Liver (tissue), 9 donors: ENCODE data around the gene STXBP6. TPM values are rescaled to one million over a fixed set of nuclear protein-coding genes. Genes with fewer than 3 reads are reported as not detected.

Experiments used
- DNase-seq: peaks from one replicate; pipeline ENCODE4 v3.0.0-alpha.2; 2017; ENCODE audit warnings: low spot score
- H3K27ac ChIP-seq, 2 donors: one replicate each; pipeline ENCODE4 v1.7.0; 2013; ENCODE audit warnings: inconsistent platforms in 2 of 2, low read length in 2 of 2, control low read depth in 1 of 2, low read depth in 1 of 2, mild to moderate bottlenecking in 1 of 2
- H3K27me3 ChIP-seq, 4 donors: one replicate each; pipeline versions ENCODE4 v1.6.1 to v1.7.0; 2013; ENCODE audit warnings: low read length in 3 of 4, inconsistent platforms in 1 of 4, mild to moderate bottlenecking in 1 of 4, moderate library complexity in 1 of 4; ENCODE audit not compliant: control insufficient read depth in 4 of 4, insufficient read depth in 4 of 4
- H3K36me3 ChIP-seq, 4 donors: one replicate each; pipeline versions ENCODE4 v1.6.1 to v1.7.0; 2013; ENCODE audit warnings: low read length in 3 of 4, mild to moderate bottlenecking in 3 of 4, low read depth in 1 of 4, moderate library complexity in 1 of 4; ENCODE audit not compliant: control insufficient read depth in 4 of 4, insufficient read depth in 3 of 4
- H3K4me1 ChIP-seq, 4 donors: one replicate each; pipeline versions ENCODE4 v1.6.1 to v1.7.0; 2013; ENCODE audit warnings: low read length in 3 of 4, mild to moderate bottlenecking in 3 of 4, moderate library complexity in 1 of 4; ENCODE audit not compliant: control insufficient read depth in 4 of 4, insufficient read depth in 4 of 4
- H3K4me3 ChIP-seq, 3 donors: one replicate each; pipeline versions ENCODE4 v1.6.1 to v1.7.0; 2013; ENCODE audit warnings: low read length in 3 of 3, control low read depth in 1 of 3, low read depth in 1 of 3, mild to moderate bottlenecking in 1 of 3
- H3K9ac ChIP-seq, 2 donors: one replicate each; pipeline ENCODE4 v1.7.0; 2013; ENCODE audit warnings: low read length in 2 of 2, mild to moderate bottlenecking in 2 of 2, moderate library complexity in 2 of 2, control low read depth in 1 of 2, low read depth in 1 of 2
- H3K9me3 ChIP-seq, 4 donors: one replicate each; pipeline versions ENCODE4 v1.6.1 to v1.7.0; 2013; ENCODE audit warnings: low read length in 3 of 4; ENCODE audit not compliant: control insufficient read depth in 4 of 4
- ATF3 ChIP-seq: IDR thresholded peaks from 2 replicates; pipeline ENCODE4 v1.6.1; 2016; ENCODE audit warnings: antibody characterized with exemption
- CTCF ChIP-seq: fragments of 150-350 bp; IDR thresholded peaks from 2 replicates; pipeline ENCODE4 v1.5.1; 2017; ENCODE audit warnings: improper control_type of control experiment, low read depth, low read length; ENCODE audit not compliant: missing input control
- EGR1 ChIP-seq, 2 donors: IDR thresholded peaks; 2 replicates each; pipeline ENCODE4 v1.6.1; 2016 to 2018; ENCODE audit warnings: antibody characterized with exemption in 2 of 2, low read depth in 2 of 2
- FOXA1 ChIP-seq: IDR thresholded peaks from 2 replicates; pipeline ENCODE4 v1.6.1; 2016; ENCODE audit warnings: antibody characterized with exemption
- GABPA ChIP-seq, 2 donors: IDR thresholded peaks in 1 of 2; conservative IDR thresholded peaks in 1 of 2; 2 replicates each; pipeline ENCODE4 v1.6.1; 2016; ENCODE audit warnings: antibody characterized with exemption in 2 of 2, mild to moderate bottlenecking in 1 of 2, moderate library complexity in 1 of 2
- HNF4A ChIP-seq, 2 donors: conservative IDR thresholded peaks; 2 replicates each; pipeline ENCODE4 v1.6.1; 2016; ENCODE audit warnings: antibody characterized with exemption in 2 of 2, mild to moderate bottlenecking in 2 of 2
- HNF4G ChIP-seq: IDR thresholded peaks from 2 replicates; pipeline ENCODE4 v1.6.1; 2016; ENCODE audit warnings: antibody characterized with exemption
- JUND ChIP-seq, 2 donors: IDR thresholded peaks; 2 replicates each; pipeline ENCODE4 v1.6.1; 2016; ENCODE audit warnings: antibody characterized with exemption in 2 of 2
- NR2F2 ChIP-seq: IDR thresholded peaks from 2 replicates; pipeline ENCODE4 v1.6.1; 2016; ENCODE audit warnings: antibody characterized with exemption
- RAD21 ChIP-seq, 2 donors: IDR thresholded peaks; 2 replicates each; pipeline ENCODE4 v1.6.1; 2016; ENCODE audit warnings: antibody characterized with exemption in 2 of 2, mild to moderate bottlenecking in 2 of 2
- RXRA ChIP-seq, 2 donors: IDR thresholded peaks; 2 replicates each; pipeline ENCODE4 v1.6.1; 2017 to 2018; ENCODE audit warnings: antibody characterized with exemption in 2 of 2, mild to moderate bottlenecking in 1 of 2
- SP1 ChIP-seq: IDR thresholded peaks from 2 replicates; pipeline ENCODE4 v1.6.1; 2018; ENCODE audit warnings: antibody characterized with exemption, mild to moderate bottlenecking
- TAF1 ChIP-seq: conservative IDR thresholded peaks from 2 replicates; pipeline ENCODE4 v1.6.1; 2016; ENCODE audit warnings: antibody characterized with exemption, mild to moderate bottlenecking
- YY1 ChIP-seq: IDR thresholded peaks from 2 replicates; pipeline ENCODE4 v1.6.1; 2016; ENCODE audit warnings: antibody characterized with exemption, mild to moderate bottlenecking
- WGBS: extraction: QIAGEN DNeasy Blood & Tissue Kit; methylation state at CpG from one replicate; pipeline ENCODE4 v1.1.7; 2013; 5-methylcytosine and 5-hydroxymethylcytosine counted together
- polyA plus RNA-seq, 2 donors: library from polyadenylated mRNA; stranded (reverse) in 1 of 2; unstranded in 1 of 2; fragments of 200-250 nt in 1 of 2; fragments of >200 nt in 1 of 2; fragmentation: Nextera tagmentation in 1 of 2; extraction: Ambion mirVana in 1 of 2; gene quantifications; one replicate each; pipeline versions ENCODE4 v1.2.1 to v1.2.3, GENCODE V29; 2013 to 2015
- total RNA-seq, 2 donors: library from RNA; depleted of rRNA; stranded (reverse); fragments of >200 nt; gene quantifications; one replicate each; pipeline ENCODE4 v1.2.3, GENCODE V29; 2014
- TF ChIP-seq, protein P1 (sequence below): IDR thresholded peaks from 2 replicates; pipeline ENCODE4 v1.6.1; 2016; ENCODE audit warnings: antibody characterized with exemption
- TF ChIP-seq, protein P2 (sequence below): IDR thresholded peaks from 2 replicates; pipeline ENCODE4 v1.6.1; 2016; ENCODE audit warnings: antibody characterized with exemption, mild to moderate bottlenecking
- TF ChIP-seq, protein P3 (sequence below): IDR thresholded peaks from 2 replicates; pipeline ENCODE4 v1.6.1; 2016; ENCODE audit warnings: antibody characterized with exemption
- donor health status: healthy.
- donor health status: healthy.
- donor health status: healthy.
- donor health status: healthy.
- donor health status: healthy.

STXBP6 gene
- total and polyA plus RNA-seq, 4 donors: 1.4 to 3.8 (median 1.8) TPM

DNA sequence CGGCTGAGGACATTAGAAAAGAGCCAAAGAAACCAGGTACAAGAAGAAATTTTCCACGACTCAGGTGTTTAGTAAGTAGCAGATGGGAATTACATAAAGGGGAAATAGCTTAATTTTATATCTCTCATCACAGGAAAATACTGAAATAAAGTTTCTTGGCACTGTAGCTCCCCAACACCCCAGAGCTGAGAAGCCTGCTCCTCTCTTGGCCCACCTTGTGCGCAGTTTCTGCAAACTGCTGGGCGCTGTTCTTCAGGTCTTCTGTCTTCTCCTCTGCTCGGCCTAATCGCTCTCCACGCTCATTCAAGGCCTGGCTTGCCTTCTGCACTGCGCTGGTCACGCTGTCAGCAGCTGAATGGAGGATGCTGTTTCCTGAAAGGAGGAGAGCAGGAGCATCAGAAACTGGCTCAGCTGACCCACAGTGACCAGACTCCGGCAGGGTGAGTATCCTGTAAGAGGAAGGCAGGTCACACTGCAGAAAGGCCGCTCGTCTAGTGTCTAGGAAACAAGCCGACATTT, 231.1 kb downstream of the STXBP6 start:
- Histone ChIP-seq H3K9ac (peak overlapping the region in 1 of 2 donors; percentile 88), H3K27ac (peak overlapping the region; percentile 87 to 93), H3K9me3 (no peaks in the 10 kb centered on the region), H3K27me3 (no peaks in the 10 kb centered on the region), H3K4me3 (peak overlapping the region; percentile 20 to 22 (median 22)), H3K4me1 (peaks cover 2 to 64% (median 46%) of the 10 kb centered on the region in 4 donors), H3K36me3 (no peaks in the 10 kb centered on the region)
- WGBS: 70% methylated on average over 13 of the region's 13 CpGs
- no peak for DNase-seq
- no peak for TF ChIP-seq GABPA (IDR thresholded peaks at IDR 0.05 in 1 of 2, conservative IDR thresholded peaks at IDR 0.05 in 1 of 2)
- no peak for TF ChIP-seq ATF3
- no peak for TF ChIP-seq CTCF
- TF ChIP-seq TAF1: no peak
- no peak for TF ChIP-seq RAD21 (IDR thresholded peaks at IDR 0.05)
- no peak for TF ChIP-seq EGR1 (IDR thresholded peaks at IDR 0.05; ENCODE audit: low read depth in 2 of 2)
- TF ChIP-seq FOXA1: no peak
- TF ChIP-seq HNF4G: no peak
- TF ChIP-seq, protein P1, sequence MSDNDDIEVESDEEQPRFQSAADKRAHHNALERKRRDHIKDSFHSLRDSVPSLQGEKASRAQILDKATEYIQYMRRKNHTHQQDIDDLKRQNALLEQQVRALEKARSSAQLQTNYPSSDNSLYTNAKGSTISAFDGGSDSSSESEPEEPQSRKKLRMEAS: no peak
- TF ChIP-seq NR2F2: no peak
- TF ChIP-seq, protein P2, sequence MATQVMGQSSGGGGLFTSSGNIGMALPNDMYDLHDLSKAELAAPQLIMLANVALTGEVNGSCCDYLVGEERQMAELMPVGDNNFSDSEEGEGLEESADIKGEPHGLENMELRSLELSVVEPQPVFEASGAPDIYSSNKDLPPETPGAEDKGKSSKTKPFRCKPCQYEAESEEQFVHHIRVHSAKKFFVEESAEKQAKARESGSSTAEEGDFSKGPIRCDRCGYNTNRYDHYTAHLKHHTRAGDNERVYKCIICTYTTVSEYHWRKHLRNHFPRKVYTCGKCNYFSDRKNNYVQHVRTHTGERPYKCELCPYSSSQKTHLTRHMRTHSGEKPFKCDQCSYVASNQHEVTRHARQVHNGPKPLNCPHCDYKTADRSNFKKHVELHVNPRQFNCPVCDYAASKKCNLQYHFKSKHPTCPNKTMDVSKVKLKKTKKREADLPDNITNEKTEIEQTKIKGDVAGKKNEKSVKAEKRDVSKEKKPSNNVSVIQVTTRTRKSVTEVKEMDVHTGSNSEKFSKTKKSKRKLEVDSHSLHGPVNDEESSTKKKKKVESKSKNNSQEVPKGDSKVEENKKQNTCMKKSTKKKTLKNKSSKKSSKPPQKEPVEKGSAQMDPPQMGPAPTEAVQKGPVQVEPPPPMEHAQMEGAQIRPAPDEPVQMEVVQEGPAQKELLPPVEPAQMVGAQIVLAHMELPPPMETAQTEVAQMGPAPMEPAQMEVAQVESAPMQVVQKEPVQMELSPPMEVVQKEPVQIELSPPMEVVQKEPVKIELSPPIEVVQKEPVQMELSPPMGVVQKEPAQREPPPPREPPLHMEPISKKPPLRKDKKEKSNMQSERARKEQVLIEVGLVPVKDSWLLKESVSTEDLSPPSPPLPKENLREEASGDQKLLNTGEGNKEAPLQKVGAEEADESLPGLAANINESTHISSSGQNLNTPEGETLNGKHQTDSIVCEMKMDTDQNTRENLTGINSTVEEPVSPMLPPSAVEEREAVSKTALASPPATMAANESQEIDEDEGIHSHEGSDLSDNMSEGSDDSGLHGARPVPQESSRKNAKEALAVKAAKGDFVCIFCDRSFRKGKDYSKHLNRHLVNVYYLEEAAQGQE: no peak
- no peak for TF ChIP-seq SP1
- no peak for TF ChIP-seq YY1
- TF ChIP-seq RXRA (IDR thresholded peaks at IDR 0.05): no peak
- TF ChIP-seq HNF4A (conservative IDR thresholded peaks at IDR 0.05): no peak
- no peak for TF ChIP-seq JUND (IDR thresholded peaks at IDR 0.05)
- TF ChIP-seq, protein P3, sequence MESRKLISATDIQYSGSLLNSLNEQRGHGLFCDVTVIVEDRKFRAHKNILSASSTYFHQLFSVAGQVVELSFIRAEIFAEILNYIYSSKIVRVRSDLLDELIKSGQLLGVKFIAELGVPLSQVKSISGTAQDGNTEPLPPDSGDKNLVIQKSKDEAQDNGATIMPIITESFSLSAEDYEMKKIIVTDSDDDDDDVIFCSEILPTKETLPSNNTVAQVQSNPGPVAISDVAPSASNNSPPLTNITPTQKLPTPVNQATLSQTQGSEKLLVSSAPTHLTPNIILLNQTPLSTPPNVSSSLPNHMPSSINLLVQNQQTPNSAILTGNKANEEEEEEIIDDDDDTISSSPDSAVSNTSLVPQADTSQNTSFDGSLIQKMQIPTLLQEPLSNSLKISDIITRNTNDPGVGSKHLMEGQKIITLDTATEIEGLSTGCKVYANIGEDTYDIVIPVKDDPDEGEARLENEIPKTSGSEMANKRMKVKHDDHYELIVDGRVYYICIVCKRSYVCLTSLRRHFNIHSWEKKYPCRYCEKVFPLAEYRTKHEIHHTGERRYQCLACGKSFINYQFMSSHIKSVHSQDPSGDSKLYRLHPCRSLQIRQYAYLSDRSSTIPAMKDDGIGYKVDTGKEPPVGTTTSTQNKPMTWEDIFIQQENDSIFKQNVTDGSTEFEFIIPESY: no peak
